Measurements from ENCODE around the gene PGAM1.
"Not testable (repeated sequence)": the region's sequence is repeated elsewhere in the genome, so short reads cannot be mapped to it uniquely, and the experiment has no call there.

The PGAM1 gene

GRCh38 chr10:97408496-97408992 lies 17.4 kb upstream of the PGAM1 start:
- no peak for DNase-seq

- DNase-seq = no peak
Measured at GRCh38 chr10:97411406-97411805, 14.6 kb upstream of the PGAM1 start.

- DNase-seq = no peak
Measured at GRCh38 chr10:97412891-97413304, 13.1 kb upstream of the PGAM1 start.

- no peak for DNase-seq
Measured at GRCh38 chr10:97416565-97416964, 9.4 kb upstream of the PGAM1 start.

- DNase-seq = not testable (repeated sequence)
Measured at GRCh38 chr10:97423757-97424098, 2.3 kb upstream of the PGAM1 start.

GRCh38 chr10:97426776-97427570 lies 982 bp downstream of the PGAM1 start:
- no peak for DNase-seq

- no peak for DNase-seq
Measured at GRCh38 chr10:97427571-97428179, 1.7 kb downstream of the PGAM1 start.

GRCh38 chr10:97428572-97428981 lies 2.6 kb downstream of the PGAM1 start:
- DNase-seq = no peak

- no peak for DNase-seq
Measured at GRCh38 chr10:97434055-97434454, 8.1 kb downstream of the PGAM1 start.

- DNase-seq = no peak
Measured at GRCh38 chr10:97434557-97434956, 8.6 kb downstream of the PGAM1 start.

- no peak for DNase-seq
Measured at GRCh38 chr10:97435211-97435610, 9.2 kb downstream of the PGAM1 start.

GRCh38 chr10:97442277-97442676 lies 16.3 kb downstream of the PGAM1 start:
- no peak for DNase-seq

- DNase-seq = no peak
Measured at GRCh38 chr10:97444212-97444611, 18.2 kb downstream of the PGAM1 start.

- DNase-seq = no peak
Measured at GRCh38 chr10:97445357-97445721, 19.3 kb downstream of the PGAM1 start.

GRCh38 chr10:97445722-97446639 lies 20.0 kb downstream of the PGAM1 start, which contains the start of the genes EXOSC1 and ZDHHC16:
Gene EXOSC1, minus strand, starts transcription at chr10:97446006. Its CDS starts 21 bp downstream, at chr10:97445985.
Gene ZDHHC16, plus strand, starts transcription at chr10:97446175. Its CDS starts 5,501 bp downstream, at chr10:97451676.
- peak; percentile 87 for DNase-seq

- no peak for DNase-seq
Measured at GRCh38 chr10:97450828-97451227, 24.8 kb downstream of the PGAM1 start.

- DNase-seq = no peak
Measured at GRCh38 chr10:97451605-97452004, 25.6 kb downstream of the PGAM1 start.

- DNase-seq = no peak
Measured at GRCh38 chr10:97452352-97452751, 26.4 kb downstream of the PGAM1 start.

- DNase-seq = no peak
Measured at GRCh38 chr10:97454330-97455036, 28.5 kb downstream of the PGAM1 start.

- DNase-seq = no peak
Measured at GRCh38 chr10:97456034-97456685, 30.2 kb downstream of the PGAM1 start.

GRCh38 chr10:97456686-97457065 lies 30.7 kb downstream of the PGAM1 start:
- DNase-seq = no peak

- DNase-seq = no peak
Measured at GRCh38 chr10:97459111-97459510, 33.1 kb downstream of the PGAM1 start.

Measured in effector CD4-positive, alpha-beta T cell (primary cell).